WTC11 (cell line): Measurements from ENCODE around the gene NCAPG. TPM values are rescaled to one million over a fixed set of nuclear protein-coding genes. Genes with fewer than 3 reads are reported as not detected.

Experiments
- ATAC-seq: fragments of 200-7000 bp; cut with Tn5 transposase; 2 replicates; pipeline ENCODE4 v1.10.0; 2021; ENCODE audit warnings: mild to moderate bottlenecking, moderate library complexity
- Bru-seq: library from RNA; stranded (reverse); fragments of 400-500 nt; gene quantifications from one replicate; lab custom pipeline; 2021; lab: Mats Ljungman, UMichigan
- CTCF ChIA-PET: fragments of 300-600 bp; sonication (Branson Sonifier 250); formaldehyde crosslinking; loops from one replicate; lab custom pipeline; 2021; ENCODE audit warnings: antibody characterized with exemption; lab: Charles Lee
- POLR2A ChIA-PET: fragments of 350-600 bp; sonication (Branson Sonifier 250); formaldehyde crosslinking; loops from one replicate; lab custom pipeline; 2021; ENCODE audit warnings: antibody characterized with exemption; lab: Charles Lee
- DNase-seq: peaks from one replicate; pipeline ENCODE4 v3.0.0; 2021; ENCODE audit warnings: low spot score
- H3K27ac Mint-ChIP-seq: 2 replicates; pipeline ENCODE4 v1.8.0; 2021; ENCODE audit warnings: mixed read lengths
- H3K27me3 Mint-ChIP-seq: 2 replicates; pipeline ENCODE4 v1.8.0; 2021; ENCODE audit warnings: low read depth, mild to moderate bottlenecking, moderate library complexity, mixed read lengths
- H3K36me3 Mint-ChIP-seq: 2 replicates; pipeline ENCODE4 v1.8.0; 2021; ENCODE audit warnings: mixed read lengths
- H3K4me1 Mint-ChIP-seq: 2 replicates; pipeline ENCODE4 v1.8.0; 2022; ENCODE audit warnings: mixed read lengths
- H3K4me3 Mint-ChIP-seq: 2 replicates; pipeline ENCODE4 v1.8.0; 2021; ENCODE audit warnings: mild to moderate bottlenecking, moderate library complexity, mixed read lengths
- H3K9me3 Mint-ChIP-seq: 2 replicates; pipeline ENCODE4 v1.8.0; 2021; ENCODE audit warnings: mixed read lengths
- ARID4B ChIP-seq: sonication (generic); formaldehyde crosslinking; IDR thresholded peaks from 2 replicates; pipeline ENCODE4 v1.8.0; 2023; ENCODE audit warnings: missing genetic modification reagents, mild to moderate bottlenecking, borderline replicate concordance
- CREB1 ChIP-seq: sonication (generic); formaldehyde crosslinking; IDR thresholded peaks from 2 replicates; pipeline ENCODE4 v1.8.0; 2023; ENCODE audit warnings: mild to moderate bottlenecking, missing genetic modification reagents
- E2F1 ChIP-seq: sonication (generic); formaldehyde crosslinking; IDR thresholded peaks from 2 replicates; pipeline ENCODE4 v1.8.0; 2022; ENCODE audit warnings: mild to moderate bottlenecking, missing genetic modification reagents
- EMX1 ChIP-seq: fragments of 250-450 bp; sonication (Bioruptor Pico); IDR thresholded peaks from 2 replicates; pipeline ENCODE4 v1.8.0; 2021; ENCODE audit warnings: mild to moderate bottlenecking
- ERG ChIP-seq: fragments of 250-450 bp; sonication (Bioruptor Pico); IDR thresholded peaks from 2 replicates; pipeline ENCODE4 v1.8.0; 2021; ENCODE audit warnings: mild to moderate bottlenecking
- FOXP4 ChIP-seq: sonication (generic); formaldehyde crosslinking; IDR thresholded peaks from 2 replicates; pipeline ENCODE4 v1.8.0; 2022; ENCODE audit warnings: mild to moderate bottlenecking, missing genetic modification reagents
- GTF2I ChIP-seq: fragments of 250-450 bp; sonication (Bioruptor Pico); conservative IDR thresholded peaks from 2 replicates; pipeline ENCODE4 v1.4.0; 2021; ENCODE audit warnings: mild to moderate bottlenecking
- HMGXB4 ChIP-seq: sonication (generic); formaldehyde crosslinking; IDR thresholded peaks from 2 replicates; pipeline ENCODE4 v1.8.1; 2023; ENCODE audit warnings: mild to moderate bottlenecking, moderate library complexity, missing genetic modification reagents
- NFATC4 ChIP-seq: fragments of 250-450 bp; sonication (Bioruptor Pico); IDR thresholded peaks from 2 replicates; pipeline ENCODE4 v1.9.0; 2021; ENCODE audit warnings: mild to moderate bottlenecking
- NR2C2 ChIP-seq: sonication (generic); formaldehyde crosslinking; IDR thresholded peaks from 2 replicates; pipeline ENCODE4 v1.8.0; 2022; ENCODE audit warnings: mild to moderate bottlenecking, missing genetic modification reagents
- PRDM15 ChIP-seq: sonication (generic); formaldehyde crosslinking; IDR thresholded peaks from 2 replicates; pipeline ENCODE4 v1.8.0; 2022; ENCODE audit warnings: missing genetic modification reagents
- USF1 ChIP-seq: sonication (generic); formaldehyde crosslinking; IDR thresholded peaks from 2 replicates; pipeline ENCODE4 v1.8.0; 2022; ENCODE audit warnings: mild to moderate bottlenecking, missing genetic modification reagents
- USF2 ChIP-seq: sonication (generic); formaldehyde crosslinking; IDR thresholded peaks from 2 replicates; pipeline ENCODE4 v1.8.1; 2023; ENCODE audit warnings: mild to moderate bottlenecking, missing genetic modification reagents, moderate library complexity
- ZNF263 ChIP-seq: sonication (generic); formaldehyde crosslinking; IDR thresholded peaks from 2 replicates; pipeline ENCODE4 v1.8.1; 2022; ENCODE audit warnings: low read depth, mild to moderate bottlenecking, moderate library complexity, missing genetic modification reagents
- ZNF416 ChIP-seq: fragments of 250-450 bp; sonication (Bioruptor Pico); IDR thresholded peaks from 2 replicates; pipeline ENCODE4 v1.9.0; 2021; ENCODE audit warnings: mild to moderate bottlenecking, inconsistent platforms
- long read RNA-seq, 3 experiments: library from RNA in 1 of 3; library from capped mRNA in 1 of 3; library from polyadenylated mRNA in 1 of 3; unstranded in 2 of 3; stranded (forward) in 1 of 3; transcript quantifications; one replicate each; pipeline ENCODE4 v2.0.0, GENCODE V29; 2021
- total RNA-seq: library from RNA; stranded (reverse); gene quantifications from 3 replicates; pipeline ENCODE4 v1.2.3, GENCODE V29; 2021

Gene NCAPG
- total RNA-seq (54.7 to 61.9 TPM (median 55.9 TPM) in 3 replicates), Bru-seq, nascent RNA (percentile 92 among the genes with signal in this experiment)
- long read RNA-seq, experiment 1, full-length matches to known transcripts, result 228 of 331 reads
- long read RNA-seq, experiment 1, partial matches to known transcripts, result 36 of 331 reads
- long read RNA-seq, experiment 1, other reads (novel, unspliced or antisense), result 67 of 331 reads
- long read RNA-seq, experiment 2, full-length matches to known transcripts, result 32 of 84 reads
- long read RNA-seq, experiment 2, partial matches to known transcripts, result 28 of 84 reads
- long read RNA-seq, experiment 2, other reads (novel, unspliced or antisense), result 24 of 84 reads
- long read RNA-seq, experiment 3, full-length matches to known transcripts, result 30 of 51 reads
- long read RNA-seq, experiment 3, partial matches to known transcripts, result 13 of 51 reads
- long read RNA-seq, experiment 3, other reads (novel, unspliced or antisense), result 8 of 51 reads

GRCh38 chr4:17810260-17811077 is at the start of gene NCAPG, which contains the start of gene DCAF16:
Gene NCAPG (plus strand): TSS chr4:17810979. CDS start chr4:17811078, 99 bp downstream.
Gene DCAF16 (minus strand): TSS chr4:17810757. CDS start chr4:17804141, 6,616 bp downstream.
- ChIA-PET CTCF (interaction anchor here (1.0 kb wide), 1 partner anchor 8 kb away, joined by 3 read pairs; no protein-coding TSS in a partner anchor), POLR2A (no interaction called here)
- ATAC-seq, result peak; percentile 94
- peak within 1 kb of the TSS; percentile 99 for H3K27ac Mint-ChIP-seq
- H3K4me1 Mint-ChIP-seq, result peaks cover 38% of the 10 kb centered on the region
- peak; percentile 99 for DNase-seq
- peaks cover 3% of the 10 kb centered on the region; the same call in 1 of the 2 replicates for H3K27me3 Mint-ChIP-seq
- peaks cover 30% of the 10 kb centered on the region for H3K36me3 Mint-ChIP-seq
- peak within 1 kb of the TSS; percentile 97 for H3K4me3 Mint-ChIP-seq
- no peaks in the 10 kb centered on the region for H3K9me3 Mint-ChIP-seq
- TF ChIP-seq HMGXB4 (CRISPR knock-in tag) (peak; percentile 90), NFATC4 (CRISPR knock-in tag) (no peak), EMX1 (CRISPR knock-in tag) (no peak), ERG (CRISPR knock-in tag) (no peak), NR2C2 (peak; percentile 46; the same call in 1 of the 2 replicates), USF2 (CRISPR knock-in tag) (no peak), USF1 (CRISPR knock-in tag) (no peak), ZNF263 (CRISPR knock-in tag) (no peak), ZNF416 (CRISPR knock-in tag) (0 out of 2 replicates have a peak, but pooled peaks have one; percentile 39), PRDM15 (CRISPR knock-in tag) (no peak), CREB1 (CRISPR knock-in tag) (peak; percentile 82), FOXP4 (CRISPR knock-in tag) (no peak; the same call in 1 of the 2 replicates), ARID4B (CRISPR knock-in tag) (peak; percentile 92; the same call in 1 of the 2 replicates), E2F1 (CRISPR knock-in tag) (peak; percentile 90; the same call in 1 of the 2 replicates), GTF2I (CRISPR knock-in tag) (no peak)
